ENCODE data around the gene STAT3. TPM values are rescaled to one million over a fixed set of nuclear protein-coding genes. Genes with fewer than 3 reads are reported as not detected.
A peak's percentile ranks its signal among the peaks of the same experiment; 100 is the strongest.
"Not testable (repeated sequence)": the region's sequence is repeated elsewhere in the genome, so short reads cannot be mapped to it uniquely, and the experiment has no call there.

STAT3 gene
- total RNA-seq, 2 donors from 2014 or later, result 217 to 360 TPM

GRCh38 chr17:42378959-42379594 lies 9.2 kb downstream of the STAT3 start:
- TF ChIP-seq, protein P1, sequence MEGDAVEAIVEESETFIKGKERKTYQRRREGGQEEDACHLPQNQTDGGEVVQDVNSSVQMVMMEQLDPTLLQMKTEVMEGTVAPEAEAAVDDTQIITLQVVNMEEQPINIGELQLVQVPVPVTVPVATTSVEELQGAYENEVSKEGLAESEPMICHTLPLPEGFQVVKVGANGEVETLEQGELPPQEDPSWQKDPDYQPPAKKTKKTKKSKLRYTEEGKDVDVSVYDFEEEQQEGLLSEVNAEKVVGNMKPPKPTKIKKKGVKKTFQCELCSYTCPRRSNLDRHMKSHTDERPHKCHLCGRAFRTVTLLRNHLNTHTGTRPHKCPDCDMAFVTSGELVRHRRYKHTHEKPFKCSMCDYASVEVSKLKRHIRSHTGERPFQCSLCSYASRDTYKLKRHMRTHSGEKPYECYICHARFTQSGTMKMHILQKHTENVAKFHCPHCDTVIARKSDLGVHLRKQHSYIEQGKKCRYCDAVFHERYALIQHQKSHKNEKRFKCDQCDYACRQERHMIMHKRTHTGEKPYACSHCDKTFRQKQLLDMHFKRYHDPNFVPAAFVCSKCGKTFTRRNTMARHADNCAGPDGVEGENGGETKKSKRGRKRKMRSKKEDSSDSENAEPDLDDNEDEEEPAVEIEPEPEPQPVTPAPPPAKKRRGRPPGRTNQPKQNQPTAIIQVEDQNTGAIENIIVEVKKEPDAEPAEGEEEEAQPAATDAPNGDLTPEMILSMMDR (IDR thresholded peaks at IDR 0.05), result no peak
- Histone ChIP-seq H3K27me3 (replicated peaks; ENCODE audit: insufficient read depth) (no peaks in the 10 kb centered on the region), H3K4me3 (peak overlapping the region; percentile 68), H3K9me3 (no peaks in the 10 kb centered on the region), H3K36me3 (no peaks in the 10 kb centered on the region), H3K4me1 (ENCODE audit: control insufficient read depth in 1 of 2, low read depth in 2 of 2) (peaks cover 46 to 73% of the 10 kb centered on the region in 2 donors), H3K27ac (peak overlapping the region; percentile 48 to 75)
- ATAC-seq (ENCODE audit: insufficient number of reproducible peaks, low FRiP score, low read depth), result no peak
- no peak for DNase-seq (ENCODE audit: low spot score)

GRCh38 chr17:42378359-42378958 lies 9.8 kb downstream of the STAT3 start:
- Histone ChIP-seq H3K27ac (peak overlapping the region; percentile 48 to 75), H3K36me3 (no peaks in the 10 kb centered on the region), H3K4me1 (ENCODE audit: control insufficient read depth in 1 of 2, low read depth in 2 of 2) (peaks cover 46 to 73% of the 10 kb centered on the region in 2 donors), H3K4me3 (peak overlapping the region; percentile 68), H3K27me3 (replicated peaks; ENCODE audit: insufficient read depth) (no peaks in the 10 kb centered on the region), H3K9me3 (no peaks in the 10 kb centered on the region)
- ATAC-seq (ENCODE audit: insufficient number of reproducible peaks, low FRiP score, low read depth), result no peak
- DNase-seq (ENCODE audit: low spot score), result no peak
- TF ChIP-seq, protein P1 (IDR thresholded peaks at IDR 0.05), result no peak

- no peaks in the 10 kb centered on the region for H3K36me3 ChIP-seq
- DNase-seq (ENCODE audit: low spot score), result no peak
- no peaks in the 10 kb centered on the region for H3K27me3 ChIP-seq (replicated peaks; ENCODE audit: insufficient read depth)
- no peaks in the 10 kb centered on the region for H3K9me3 ChIP-seq
- H3K27ac ChIP-seq, result no peak overlapping the region
- TF ChIP-seq, protein P1 (IDR thresholded peaks at IDR 0.05), result no peak
- no peak overlapping the region for H3K4me3 ChIP-seq
- peaks cover 14 to 40% of the 10 kb centered on the region in 2 donors for H3K4me1 ChIP-seq (ENCODE audit: control insufficient read depth in 1 of 2, low read depth in 2 of 2)
- ATAC-seq (ENCODE audit: insufficient number of reproducible peaks, low FRiP score, low read depth), result no peak
Measured at GRCh38 chr17:42373896-42374295, 14.3 kb downstream of the STAT3 start.

DNA sequence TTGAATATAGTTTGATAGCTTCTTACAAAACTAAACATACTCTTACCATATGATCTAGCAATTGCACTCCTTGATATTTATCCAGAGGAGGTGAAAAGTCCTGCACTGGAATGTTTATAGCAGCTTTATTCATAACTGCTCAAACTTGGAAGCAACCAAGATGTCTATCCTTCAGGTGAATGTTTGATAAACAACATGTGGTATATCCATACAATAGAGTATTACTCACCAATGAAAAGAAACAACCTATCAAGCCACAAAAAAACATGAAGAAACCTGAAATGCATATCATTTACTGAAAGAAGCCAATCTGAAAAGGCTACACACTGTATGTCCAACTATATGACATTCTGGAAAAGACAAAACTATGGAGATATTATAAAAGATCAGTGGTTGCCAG lies 16.1 kb downstream of the STAT3 start:
- Histone ChIP-seq H3K27me3 (replicated peaks; ENCODE audit: insufficient read depth) (no peaks in the 10 kb centered on the region), H3K9me3 (no peaks in the 10 kb centered on the region), H3K4me1 (ENCODE audit: control insufficient read depth in 1 of 2, low read depth in 2 of 2) (peaks cover 16 to 33% of the 10 kb centered on the region in 2 donors), H3K27ac (no peak overlapping the region), H3K4me3 (no peak overlapping the region), H3K36me3 (no peaks in the 10 kb centered on the region)
- no peak for DNase-seq (ENCODE audit: low spot score)
- TF ChIP-seq, protein P1 (IDR thresholded peaks at IDR 0.05), result no peak
- no peak for ATAC-seq (ENCODE audit: insufficient number of reproducible peaks, low FRiP score, low read depth)

GRCh38 chr17:42368797-42369561 lies 19.3 kb downstream of the STAT3 start:
- peaks cover 25 to 47% of the 10 kb centered on the region in 2 donors for H3K4me1 ChIP-seq (ENCODE audit: control insufficient read depth in 1 of 2, low read depth in 2 of 2)
- not testable (repeated sequence) for H3K27me3 ChIP-seq (replicated peaks; ENCODE audit: insufficient read depth); H3K9me3 ChIP-seq; ATAC-seq (ENCODE audit: insufficient number of reproducible peaks, low FRiP score, low read depth); H3K36me3 ChIP-seq; DNase-seq (ENCODE audit: low spot score); H3K27ac ChIP-seq; H3K4me3 ChIP-seq

GRCh38 chr17:42368310-42368709 lies 19.9 kb downstream of the STAT3 start:
- H3K27me3 ChIP-seq (replicated peaks; ENCODE audit: insufficient read depth); H3K27ac ChIP-seq; H3K4me3 ChIP-seq; H3K9me3 ChIP-seq; H3K36me3 ChIP-seq; DNase-seq (ENCODE audit: low spot score); ATAC-seq (ENCODE audit: insufficient number of reproducible peaks, low FRiP score, low read depth): not testable (repeated sequence)
- peaks cover 31 to 53% of the 10 kb centered on the region in 2 donors for H3K4me1 ChIP-seq (ENCODE audit: control insufficient read depth in 1 of 2, low read depth in 2 of 2)

DNA sequence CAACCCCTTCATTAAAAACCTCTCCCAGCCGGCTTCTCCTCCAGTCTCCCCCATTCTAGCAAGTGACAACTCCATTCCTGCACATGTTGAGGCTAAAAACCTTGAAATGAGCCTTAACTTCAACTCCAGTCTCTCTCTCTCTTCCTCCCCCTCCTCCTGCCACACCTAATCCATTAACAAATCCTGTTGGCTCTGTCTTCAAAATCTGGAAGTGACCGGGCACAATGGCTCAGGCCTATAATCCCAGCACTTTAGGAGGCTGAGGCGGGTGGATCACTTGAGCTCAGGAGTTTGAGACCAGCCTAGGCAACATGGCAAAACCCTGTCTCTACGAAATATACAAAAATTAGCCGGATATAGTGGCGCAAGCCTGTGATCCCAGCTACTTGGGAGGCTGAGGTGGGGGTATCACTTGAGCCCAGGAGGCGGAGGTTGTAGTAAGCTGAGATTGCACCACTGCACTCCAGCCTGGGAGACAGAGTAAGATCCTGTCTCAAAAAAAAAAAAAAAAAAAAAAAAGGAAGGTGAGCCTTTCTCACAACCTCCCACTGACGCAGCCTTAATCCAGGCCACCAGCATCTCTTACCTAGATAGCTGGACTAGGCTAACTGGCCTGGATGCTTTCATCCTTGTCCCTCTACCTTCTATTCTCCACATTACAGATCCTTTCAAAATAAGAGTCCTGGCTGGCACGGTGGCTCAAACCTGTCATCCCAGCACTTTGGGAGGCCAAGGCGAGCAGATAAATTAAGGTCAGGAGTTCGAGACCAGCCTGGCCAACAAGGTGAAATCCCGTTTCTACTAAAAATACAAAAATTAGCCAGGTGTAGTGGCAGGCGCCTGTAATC lies 21.8 kb downstream of the STAT3 start:
- DNase-seq (ENCODE audit: low spot score); H3K4me3 ChIP-seq: not testable (repeated sequence)

More for the DNA sequence above, 21.8 kb downstream of the STAT3 start:
- H3K9me3 ChIP-seq; H3K27me3 ChIP-seq (replicated peaks; ENCODE audit: insufficient read depth); H3K36me3 ChIP-seq; ATAC-seq (ENCODE audit: insufficient number of reproducible peaks, low FRiP score, low read depth): not testable (repeated sequence)
- Histone ChIP-seq H3K4me1 (ENCODE audit: control insufficient read depth in 1 of 2, low read depth in 2 of 2) (peaks cover 49 to 72% of the 10 kb centered on the region in 2 donors), H3K27ac (peak overlapping the region in 1 of 2 donors; percentile 83)
